ENCODE results near the gene FBXL17. TPM values are rescaled to one million over a fixed set of nuclear protein-coding genes. Genes with fewer than 3 reads are reported as not detected.

Gene FBXL17
- total RNA-seq, 1 donor from 2014 or later, result 12.7 TPM

DNA sequence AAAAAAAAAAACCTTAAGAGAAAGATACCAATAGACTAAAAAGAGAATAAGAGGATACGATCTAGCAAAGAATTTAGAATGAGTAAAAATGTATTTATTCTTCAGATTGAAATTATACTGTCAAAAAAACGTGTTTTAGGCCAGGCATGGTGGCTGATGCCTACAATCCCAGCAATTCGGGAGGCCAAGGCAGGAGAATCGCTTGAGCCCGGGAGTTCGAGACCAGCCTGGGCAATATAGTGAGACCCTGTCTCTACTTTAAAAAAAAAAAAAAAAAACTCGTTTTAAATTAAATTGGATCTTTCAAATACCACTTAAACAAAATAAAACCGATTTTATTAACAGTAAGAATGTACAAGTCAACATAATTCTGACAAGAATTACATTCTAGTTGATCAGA is 41.8 kb downstream of the FBXL17 start:
- Mint-ChIP-seq H3K27me3 (ENCODE audit: low read depth, unreplicated experiment) (no peaks in the 10 kb centered on the region), H3K4me1 (ENCODE audit: low read depth, unreplicated experiment) (no peaks in the 10 kb centered on the region), H3K27ac (ENCODE audit: unreplicated experiment) (no peak overlapping the region), H3K36me3 (ENCODE audit: low read depth, unreplicated experiment) (no peaks in the 10 kb centered on the region), H3K4me3 (ENCODE audit: unreplicated experiment) (no peak overlapping the region), H3K9me3 (ENCODE audit: unreplicated experiment) (no peaks in the 10 kb centered on the region)
- Histone ChIP-seq H2AFZ (ENCODE audit: low read depth, low read length) (no peak overlapping the region), H3K36me3 (ENCODE audit: insufficient read depth, low read length) (no peaks in the 10 kb centered on the region), H3K27ac (ENCODE audit: low read depth, low read length) (no peak overlapping the region), H3K27me3 (ENCODE audit: insufficient read depth, low read length) (no peaks in the 10 kb centered on the region), H3K4me1 (ENCODE audit: insufficient read depth, low read length) (no peaks in the 10 kb centered on the region), H4K20me1 (ENCODE audit: insufficient read depth, low read length) (no peaks in the 10 kb centered on the region), H3K4me3 (ENCODE audit: insufficient read depth, low read depth, low read length) (no peak overlapping the region), H3K9ac (ENCODE audit: low read length) (no peak overlapping the region), H3K4me2 (ENCODE audit: low read length) (no peak overlapping the region), H3K9me3 (ENCODE audit: insufficient read depth, low read depth, low read length) (no peaks in the 10 kb centered on the region), H3K79me2 (ENCODE audit: insufficient read depth, low read length) (no peaks in the 10 kb centered on the region)
- FAIRE-seq (no peak), DNase-seq (ENCODE audit: low read depth) (no peak)
- TF ChIP-seq, protein P1, sequence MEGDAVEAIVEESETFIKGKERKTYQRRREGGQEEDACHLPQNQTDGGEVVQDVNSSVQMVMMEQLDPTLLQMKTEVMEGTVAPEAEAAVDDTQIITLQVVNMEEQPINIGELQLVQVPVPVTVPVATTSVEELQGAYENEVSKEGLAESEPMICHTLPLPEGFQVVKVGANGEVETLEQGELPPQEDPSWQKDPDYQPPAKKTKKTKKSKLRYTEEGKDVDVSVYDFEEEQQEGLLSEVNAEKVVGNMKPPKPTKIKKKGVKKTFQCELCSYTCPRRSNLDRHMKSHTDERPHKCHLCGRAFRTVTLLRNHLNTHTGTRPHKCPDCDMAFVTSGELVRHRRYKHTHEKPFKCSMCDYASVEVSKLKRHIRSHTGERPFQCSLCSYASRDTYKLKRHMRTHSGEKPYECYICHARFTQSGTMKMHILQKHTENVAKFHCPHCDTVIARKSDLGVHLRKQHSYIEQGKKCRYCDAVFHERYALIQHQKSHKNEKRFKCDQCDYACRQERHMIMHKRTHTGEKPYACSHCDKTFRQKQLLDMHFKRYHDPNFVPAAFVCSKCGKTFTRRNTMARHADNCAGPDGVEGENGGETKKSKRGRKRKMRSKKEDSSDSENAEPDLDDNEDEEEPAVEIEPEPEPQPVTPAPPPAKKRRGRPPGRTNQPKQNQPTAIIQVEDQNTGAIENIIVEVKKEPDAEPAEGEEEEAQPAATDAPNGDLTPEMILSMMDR (IDR thresholded peaks at IDR 0.05; ENCODE audit: insufficient read depth, low read depth, low read length), result no peak
- no peak for TF ChIP-seq EZH2 (IDR thresholded peaks at IDR 0.05; ENCODE audit: insufficient read depth, low read length)

- no peak for FAIRE-seq
Observed at GRCh38 chr5:108339220-108339619, 42.7 kb downstream of the FBXL17 start.

GRCh38 chr5:108334225-108334624 is 47.7 kb downstream of the FBXL17 start:
- Mint-ChIP-seq H3K27me3 (ENCODE audit: low read depth, unreplicated experiment) (no peaks in the 10 kb centered on the region), H3K4me3 (ENCODE audit: unreplicated experiment) (no peak overlapping the region), H3K9me3 (ENCODE audit: unreplicated experiment) (no peaks in the 10 kb centered on the region), H3K36me3 (ENCODE audit: low read depth, unreplicated experiment) (peaks cover 2% of the 10 kb centered on the region), H3K4me1 (ENCODE audit: low read depth, unreplicated experiment) (no peaks in the 10 kb centered on the region), H3K27ac (ENCODE audit: unreplicated experiment) (no peak overlapping the region)
- DNase-seq (ENCODE audit: low read depth) (no peak), FAIRE-seq (no peak)
- Histone ChIP-seq H3K4me3 (ENCODE audit: insufficient read depth, low read depth, low read length) (no peak overlapping the region), H3K27ac (ENCODE audit: low read depth, low read length) (no peak overlapping the region), H4K20me1 (ENCODE audit: insufficient read depth, low read length) (no peaks in the 10 kb centered on the region), H3K9ac (ENCODE audit: low read length) (no peak overlapping the region), H3K9me3 (ENCODE audit: insufficient read depth, low read depth, low read length) (no peaks in the 10 kb centered on the region), H3K4me2 (ENCODE audit: low read length) (no peak overlapping the region), H3K27me3 (ENCODE audit: insufficient read depth, low read length) (no peaks in the 10 kb centered on the region), H2AFZ (ENCODE audit: low read depth, low read length) (no peak overlapping the region), H3K79me2 (ENCODE audit: insufficient read depth, low read length) (no peaks in the 10 kb centered on the region), H3K36me3 (ENCODE audit: insufficient read depth, low read length) (no peaks in the 10 kb centered on the region), H3K4me1 (ENCODE audit: insufficient read depth, low read length) (no peaks in the 10 kb centered on the region)
- TF ChIP-seq, protein P1 (IDR thresholded peaks at IDR 0.05; ENCODE audit: insufficient read depth, low read depth, low read length), result no peak
- TF ChIP-seq EZH2 (IDR thresholded peaks at IDR 0.05; ENCODE audit: insufficient read depth, low read length), result no peak

More at GRCh38 chr5:108339220-108339619, 42.7 kb downstream of the FBXL17 start:
- Histone ChIP-seq H4K20me1 (ENCODE audit: insufficient read depth, low read length) (no peaks in the 10 kb centered on the region), H3K36me3 (ENCODE audit: insufficient read depth, low read length) (no peaks in the 10 kb centered on the region), H3K27me3 (ENCODE audit: insufficient read depth, low read length) (no peaks in the 10 kb centered on the region), H3K9me3 (ENCODE audit: insufficient read depth, low read depth, low read length) (no peaks in the 10 kb centered on the region), H3K27ac (ENCODE audit: low read depth, low read length) (no peak overlapping the region), H3K4me3 (ENCODE audit: insufficient read depth, low read depth, low read length) (no peak overlapping the region), H3K4me2 (ENCODE audit: low read length) (no peak overlapping the region), H3K4me1 (ENCODE audit: insufficient read depth, low read length) (no peaks in the 10 kb centered on the region), H2AFZ (ENCODE audit: low read depth, low read length) (no peak overlapping the region), H3K79me2 (ENCODE audit: insufficient read depth, low read length) (no peaks in the 10 kb centered on the region), H3K9ac (ENCODE audit: low read length) (no peak overlapping the region)
- Mint-ChIP-seq H3K27me3 (ENCODE audit: low read depth, unreplicated experiment) (no peaks in the 10 kb centered on the region), H3K27ac (ENCODE audit: unreplicated experiment) (no peak overlapping the region), H3K4me3 (ENCODE audit: unreplicated experiment) (no peak overlapping the region), H3K9me3 (ENCODE audit: unreplicated experiment) (no peaks in the 10 kb centered on the region), H3K36me3 (ENCODE audit: low read depth, unreplicated experiment) (peaks cover 2% of the 10 kb centered on the region), H3K4me1 (ENCODE audit: low read depth, unreplicated experiment) (no peaks in the 10 kb centered on the region)
- TF ChIP-seq EZH2 (IDR thresholded peaks at IDR 0.05; ENCODE audit: insufficient read depth, low read length), result no peak
- TF ChIP-seq, protein P1 (IDR thresholded peaks at IDR 0.05; ENCODE audit: insufficient read depth, low read depth, low read length), result no peak
- peak; percentile 15 for DNase-seq (ENCODE audit: low read depth)
